ENCODE data around the gene MLST8. TPM values are rescaled to one million over a fixed set of nuclear protein-coding genes. Genes with fewer than 3 reads are reported as not detected.

MLST8 gene
- polyA plus RNA-seq, 1 donor (not counting 4 experiments of a cell fraction or from before 2014, with no cell fraction given): 35.7 TPM

DNA sequence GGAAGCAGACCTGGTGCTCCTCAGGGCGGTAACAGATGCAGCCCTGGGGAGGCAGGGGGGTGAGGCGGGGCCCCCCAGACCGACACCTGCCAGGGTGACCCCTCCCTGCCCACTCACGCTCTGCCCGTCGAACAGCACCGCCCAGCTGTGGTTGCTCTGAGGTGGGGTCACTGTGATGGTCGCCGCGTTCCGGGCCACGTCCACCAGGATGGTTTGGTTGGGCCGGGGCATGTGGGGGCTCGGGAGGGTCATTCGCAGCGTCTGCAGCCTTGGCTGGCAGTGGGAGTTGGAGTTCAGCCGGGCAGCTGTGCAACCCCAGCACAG lies 4.7 kb downstream of the MLST8 start:
- no peak overlapping the region for H3K9ac ChIP-seq (ENCODE audit: control insufficient read depth, extremely low read depth, insufficient read depth, low read length)
- TF ChIP-seq, protein P1, sequence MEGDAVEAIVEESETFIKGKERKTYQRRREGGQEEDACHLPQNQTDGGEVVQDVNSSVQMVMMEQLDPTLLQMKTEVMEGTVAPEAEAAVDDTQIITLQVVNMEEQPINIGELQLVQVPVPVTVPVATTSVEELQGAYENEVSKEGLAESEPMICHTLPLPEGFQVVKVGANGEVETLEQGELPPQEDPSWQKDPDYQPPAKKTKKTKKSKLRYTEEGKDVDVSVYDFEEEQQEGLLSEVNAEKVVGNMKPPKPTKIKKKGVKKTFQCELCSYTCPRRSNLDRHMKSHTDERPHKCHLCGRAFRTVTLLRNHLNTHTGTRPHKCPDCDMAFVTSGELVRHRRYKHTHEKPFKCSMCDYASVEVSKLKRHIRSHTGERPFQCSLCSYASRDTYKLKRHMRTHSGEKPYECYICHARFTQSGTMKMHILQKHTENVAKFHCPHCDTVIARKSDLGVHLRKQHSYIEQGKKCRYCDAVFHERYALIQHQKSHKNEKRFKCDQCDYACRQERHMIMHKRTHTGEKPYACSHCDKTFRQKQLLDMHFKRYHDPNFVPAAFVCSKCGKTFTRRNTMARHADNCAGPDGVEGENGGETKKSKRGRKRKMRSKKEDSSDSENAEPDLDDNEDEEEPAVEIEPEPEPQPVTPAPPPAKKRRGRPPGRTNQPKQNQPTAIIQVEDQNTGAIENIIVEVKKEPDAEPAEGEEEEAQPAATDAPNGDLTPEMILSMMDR (optimal IDR thresholded peaks at IDR 0.05 in 1 of 3, IDR thresholded peaks at IDR 0.05 in 1 of 3, conservative IDR thresholded peaks at IDR 0.05 in 1 of 3; ENCODE audit: extremely low read depth in 1 of 3, insufficient read depth in 2 of 3, low read length in 3 of 3): no peak
- no peak for TF ChIP-seq EZH2 (IDR thresholded peaks at IDR 0.05; ENCODE audit: low read length)
- H4K20me1 ChIP-seq (ENCODE audit: control insufficient read depth, extremely low read depth, insufficient read depth, low read length): no peaks in the 10 kb centered on the region
- FAIRE-seq (no peak), DNase-seq (ENCODE audit: low read depth, low spot score) (no peak)
- no peak overlapping the region for H3K4me3 ChIP-seq (ENCODE audit: control insufficient read depth in 2 of 3, extremely low read depth in 1 of 3, insufficient read depth in 2 of 3, low read depth in 1 of 3, low read length in 3 of 3)
- no peaks in the 10 kb centered on the region for H3K9me1 ChIP-seq (ENCODE audit: control insufficient read depth, extremely low read depth, insufficient read depth, low read length)
- no peaks in the 10 kb centered on the region for H3K9me3 ChIP-seq (ENCODE audit: control insufficient read depth, low read depth, low read length)
- H3K79me2 ChIP-seq (ENCODE audit: control insufficient read depth, insufficient read depth, low read length): peaks cover 26% of the 10 kb centered on the region
- peaks cover 12 to 26% of the 10 kb centered on the region in 2 experiments for H3K36me3 ChIP-seq (ENCODE audit: control insufficient read depth in 2 of 2, extremely low read depth in 1 of 2, insufficient read depth in 2 of 2, low read length in 2 of 2)
- H3K4me2 ChIP-seq (ENCODE audit: control insufficient read depth, extremely low read depth, insufficient read depth, low read depth, low read length): no peak overlapping the region
- H2AFZ ChIP-seq (ENCODE audit: control insufficient read depth, low read length): no peak overlapping the region
- dilution Hi-C loops (cut with MboI; ENCODE audit: extremely low pct_ligation_motif_present, low sequenced_read_pairs): no loop called here
- H3K27ac ChIP-seq (ENCODE audit: control insufficient read depth, insufficient read depth, low read length): no peak overlapping the region
- peaks cover 17% of the 10 kb centered on the region for H3K4me1 ChIP-seq (ENCODE audit: control insufficient read depth, extremely low read depth, insufficient read depth, low read length)
- no peaks in the 10 kb centered on the region for H3K27me3 ChIP-seq (ENCODE audit: control insufficient read depth, extremely low read depth, insufficient read depth, low read length)

DNA sequence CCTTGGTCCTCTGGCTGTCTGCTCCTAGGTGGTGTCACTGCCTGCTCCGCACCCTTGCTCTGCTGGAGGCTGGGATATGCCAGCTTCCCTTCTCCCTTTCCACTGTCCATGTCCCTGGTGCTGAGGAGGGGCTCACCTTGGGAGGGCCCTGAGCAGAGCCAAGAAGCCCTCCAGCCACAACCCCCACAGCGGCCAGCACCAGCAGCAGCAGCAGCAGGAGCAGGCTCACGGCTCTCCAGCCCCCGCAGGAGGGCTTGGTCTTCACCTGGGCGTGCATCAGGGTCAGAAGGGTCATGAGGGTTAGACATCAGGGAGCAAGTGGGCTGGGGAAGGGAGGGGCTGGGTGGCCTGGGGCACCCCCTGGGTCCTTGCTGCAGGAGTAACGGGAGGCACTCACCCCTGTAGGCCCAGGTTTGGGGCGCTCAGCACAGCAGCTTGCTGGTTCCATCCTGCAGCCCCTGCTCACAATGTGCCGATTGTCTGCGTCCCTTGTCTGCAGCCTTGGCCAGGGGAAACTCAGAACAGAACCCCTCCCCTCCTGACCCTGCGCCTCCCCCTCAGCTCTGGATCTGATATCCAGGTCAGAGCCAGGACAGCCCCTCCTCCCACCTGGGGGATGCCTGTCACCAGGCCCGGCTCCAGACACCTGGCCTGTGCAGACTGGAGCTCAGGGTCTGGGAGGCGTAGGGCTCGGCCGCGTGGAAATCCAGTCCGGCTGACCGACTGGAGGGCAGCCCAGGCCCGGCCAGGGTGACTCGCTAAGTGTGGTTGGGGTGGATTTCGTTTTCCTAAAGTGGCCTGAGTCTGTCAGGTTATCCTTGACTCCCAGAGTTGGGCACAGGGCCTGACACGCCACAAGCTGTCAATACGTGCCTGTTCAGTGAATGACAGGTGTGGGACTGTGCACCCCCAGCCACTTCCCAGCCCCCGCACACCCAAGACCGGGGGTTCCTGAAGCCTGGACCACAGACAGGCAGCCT lies 5.4 kb downstream of the MLST8 start, which contains the start of gene BRICD5:
Gene BRICD5 (minus strand): TSS at position 478 of the 980 bp plus-strand sequence. CDS start 30 bp downstream, at position 448.
- H3K79me2 ChIP-seq (ENCODE audit: control insufficient read depth, insufficient read depth, low read length): peaks cover 26% of the 10 kb centered on the region
- no peaks in the 10 kb centered on the region for H4K20me1 ChIP-seq (ENCODE audit: control insufficient read depth, extremely low read depth, insufficient read depth, low read length)
- H3K9me1 ChIP-seq (ENCODE audit: control insufficient read depth, extremely low read depth, insufficient read depth, low read length): no peaks in the 10 kb centered on the region
- no peak within 1 kb of the TSS for H3K4me2 ChIP-seq (ENCODE audit: control insufficient read depth, extremely low read depth, insufficient read depth, low read depth, low read length)
- H3K4me3 ChIP-seq (ENCODE audit: control insufficient read depth in 2 of 3, extremely low read depth in 1 of 3, insufficient read depth in 2 of 3, low read depth in 1 of 3, low read length in 3 of 3): no peak within 1 kb of the TSS
- H3K9me3 ChIP-seq (ENCODE audit: control insufficient read depth, low read depth, low read length): no peaks in the 10 kb centered on the region
- peaks cover 12 to 26% of the 10 kb centered on the region in 2 experiments for H3K36me3 ChIP-seq (ENCODE audit: control insufficient read depth in 2 of 2, extremely low read depth in 1 of 2, insufficient read depth in 2 of 2, low read length in 2 of 2)
- no peak for FAIRE-seq
- H2AFZ ChIP-seq (ENCODE audit: control insufficient read depth, low read length): no peak within 1 kb of the TSS
- no peak within 1 kb of the TSS for H3K9ac ChIP-seq (ENCODE audit: control insufficient read depth, extremely low read depth, insufficient read depth, low read length)
- TF ChIP-seq, protein P1 (optimal IDR thresholded peaks at IDR 0.05 in 1 of 3, IDR thresholded peaks at IDR 0.05 in 1 of 3, conservative IDR thresholded peaks at IDR 0.05 in 1 of 3; ENCODE audit: extremely low read depth in 1 of 3, insufficient read depth in 2 of 3, low read length in 3 of 3): no peak
- no peak for TF ChIP-seq EZH2 (IDR thresholded peaks at IDR 0.05; ENCODE audit: low read length)
- no peak within 1 kb of the TSS for H3K27ac ChIP-seq (ENCODE audit: control insufficient read depth, insufficient read depth, low read length)
- H3K27me3 ChIP-seq (ENCODE audit: control insufficient read depth, extremely low read depth, insufficient read depth, low read length): no peaks in the 10 kb centered on the region
- dilution Hi-C loops (cut with MboI; ENCODE audit: extremely low pct_ligation_motif_present, low sequenced_read_pairs): no loop called here
- H3K4me1 ChIP-seq (ENCODE audit: control insufficient read depth, extremely low read depth, insufficient read depth, low read length): peaks cover 17% of the 10 kb centered on the region
- DNase-seq (ENCODE audit: low read depth, low spot score): no peak

Data from keratinocyte (primary cell).